GM21360 (cell line): ENCODE results near the gene EDARADD.
"Not testable (repeated sequence)": the region's sequence is repeated elsewhere in the genome, so short reads cannot be mapped to it uniquely, and the experiment has no call there.

Source experiments
- ATAC-seq: cut with Tn5 transposase; IDR thresholded peaks from one replicate; pipeline ENCODE4 v1.9.1; 2021; ENCODE audit warnings: mild to moderate bottlenecking, moderate library complexity; ENCODE audit not compliant: unreplicated experiment

The EDARADD gene

GRCh38 chr1:236393681-236394481, at the start of gene EDARADD:
EDARADD (plus strand) TSS chr1:236394286; CDS start chr1:236394445, 159 bp downstream.
- no peak for ATAC-seq

- no peak for ATAC-seq
Measured at GRCh38 chr1:236345728-236346127, 48.4 kb upstream of the EDARADD start.

- no peak for ATAC-seq
Measured at GRCh38 chr1:236348071-236348470, 46.0 kb upstream of the EDARADD start.

GRCh38 chr1:236350308-236350707, 43.8 kb upstream of the EDARADD start:
- no peak for ATAC-seq

- ATAC-seq, result no peak
Measured at GRCh38 chr1:236351875-236352573, 42.1 kb upstream of the EDARADD start.

- not testable (repeated sequence) for ATAC-seq
Measured at GRCh38 chr1:236352747-236353146, 41.3 kb upstream of the EDARADD start.

- ATAC-seq, result no peak
Measured at GRCh38 chr1:236353813-236354212, 40.3 kb upstream of the EDARADD start.

- ATAC-seq, result no peak
Measured at GRCh38 chr1:236354330-236355147, 39.5 kb upstream of the EDARADD start.

- no peak for ATAC-seq
Measured at GRCh38 chr1:236356141-236356540, 37.9 kb upstream of the EDARADD start.

- no peak for ATAC-seq
Measured at GRCh38 chr1:236361909-236362590, 32.0 kb upstream of the EDARADD start.

- no peak for ATAC-seq
Measured at GRCh38 chr1:236363237-236363636, 30.8 kb upstream of the EDARADD start.

GRCh38 chr1:236365999-236366570, 28.0 kb upstream of the EDARADD start:
- no peak for ATAC-seq

- not testable (repeated sequence) for ATAC-seq
Measured at GRCh38 chr1:236366681-236367080, 27.4 kb upstream of the EDARADD start.

GRCh38 chr1:236370420-236370819, 23.7 kb upstream of the EDARADD start:
- no peak for ATAC-seq

GRCh38 chr1:236371083-236371482, 23.0 kb upstream of the EDARADD start:
- ATAC-seq, result no peak

GRCh38 chr1:236377832-236378535, 16.1 kb upstream of the EDARADD start:
- ATAC-seq, result no peak

GRCh38 chr1:236381565-236382158, 12.4 kb upstream of the EDARADD start:
- no peak for ATAC-seq

- ATAC-seq, result no peak
Measured at GRCh38 chr1:236388332-236388731, 5.8 kb upstream of the EDARADD start.

- ATAC-seq, result no peak
Measured at GRCh38 chr1:236389253-236389652, 4.8 kb upstream of the EDARADD start.
